HEK293 (cell line): ENCODE data around the gene RTN4.

Source experiments
- AEBP2 ChIP-seq: fragments of 450-650 bp; formaldehyde crosslinking; IDR thresholded peaks from 2 replicates; pipeline ENCODE4 v1.5.1; 2016; ENCODE audit warnings: missing biosample characterization, missing genetic modification characterization, borderline replicate concordance
- BCL11A ChIP-seq: fragments of 450-650 bp; formaldehyde crosslinking; IDR thresholded peaks from 2 replicates; pipeline ENCODE4 v1.5.1; 2016; ENCODE audit warnings: low read depth, missing biosample characterization, missing genetic modification characterization
- EGR2 ChIP-seq: fragments of 450-650 bp; formaldehyde crosslinking; IDR thresholded peaks from 2 replicates; pipeline ENCODE4 v1.5.1; 2016; ENCODE audit warnings: low read depth, missing biosample characterization, missing genetic modification characterization
- KLF10 ChIP-seq: fragments of 450-650 bp; IDR thresholded peaks from 2 replicates; pipeline ENCODE4 v1.5.1; 2018; ENCODE audit warnings: missing biosample characterization, mild to moderate bottlenecking, missing genetic modification characterization
- KLF8 ChIP-seq: fragments of 450-650 bp; formaldehyde crosslinking; IDR thresholded peaks from 2 replicates; pipeline ENCODE4 v1.5.1; 2016; ENCODE audit warnings: missing biosample characterization, missing genetic modification characterization
- PBX3 ChIP-seq: sonication (generic); formaldehyde crosslinking; IDR thresholded peaks from 2 replicates; pipeline ENCODE4 v1.8.1; 2022; ENCODE audit warnings: mild to moderate bottlenecking, moderate library complexity, missing genetic modification reagents
- PRDM1 ChIP-seq: fragments of 450-650 bp; formaldehyde crosslinking; IDR thresholded peaks from 2 replicates; pipeline ENCODE4; 2016; ENCODE audit warnings: missing biosample characterization, missing genetic modification characterization
- SP3 ChIP-seq: fragments of 450-650 bp; formaldehyde crosslinking; IDR thresholded peaks from 2 replicates; pipeline ENCODE4 v1.5.1; 2016; ENCODE audit warnings: missing biosample characterization, missing genetic modification characterization
- ZBTB21 ChIP-seq: fragments of 450-650 bp; formaldehyde crosslinking; IDR thresholded peaks from 2 replicates; pipeline ENCODE4 v1.5.1; 2017; ENCODE audit warnings: missing biosample characterization, missing genetic modification characterization
- ZBTB6 ChIP-seq: fragments of 450-650 bp; formaldehyde crosslinking; IDR thresholded peaks from 2 replicates; pipeline ENCODE4 v1.5.1; 2017; ENCODE audit warnings: missing biosample characterization, missing genetic modification characterization
- ZFP69B ChIP-seq: fragments of 450-650 bp; formaldehyde crosslinking; IDR thresholded peaks from 2 replicates; pipeline ENCODE4 v1.5.1; 2016; ENCODE audit warnings: missing biosample characterization, missing genetic modification characterization
- ZIC2 ChIP-seq: fragments of 450-650 bp; formaldehyde crosslinking; IDR thresholded peaks from 2 replicates; pipeline ENCODE4 v1.5.1; 2016; ENCODE audit warnings: missing biosample characterization, missing genetic modification characterization
- ZNF132 ChIP-seq: fragments of 450-650 bp; formaldehyde crosslinking; IDR thresholded peaks from 2 replicates; pipeline ENCODE4 v1.5.1; 2017; ENCODE audit warnings: missing biosample characterization, missing genetic modification characterization, borderline replicate concordance
- ZNF133 ChIP-seq: fragments of 450-650 bp; formaldehyde crosslinking; IDR thresholded peaks from 2 replicates; pipeline ENCODE4 v1.5.1; 2016; ENCODE audit warnings: missing biosample characterization, missing genetic modification characterization
- ZNF138 ChIP-seq: fragments of 450-650 bp; formaldehyde crosslinking; IDR thresholded peaks from 2 replicates; pipeline ENCODE4 v1.5.1; 2016; ENCODE audit warnings: missing biosample characterization, missing genetic modification characterization, borderline replicate concordance
- ZNF155 ChIP-seq: fragments of 450-650 bp; formaldehyde crosslinking; IDR thresholded peaks from 2 replicates; pipeline ENCODE4 v1.5.1; 2016; ENCODE audit warnings: missing biosample characterization, missing genetic modification characterization
- ZNF174 ChIP-seq: fragments of 450-650 bp; formaldehyde crosslinking; IDR thresholded peaks from 2 replicates; pipeline ENCODE4 v1.5.0; 2017; ENCODE audit warnings: missing biosample characterization, mild to moderate bottlenecking, missing genetic modification characterization
- ZNF19 ChIP-seq: fragments of 450-650 bp; formaldehyde crosslinking; IDR thresholded peaks from 2 replicates; pipeline ENCODE4; 2016; ENCODE audit warnings: missing biosample characterization, missing genetic modification characterization, low read depth
- ZNF202 ChIP-seq: fragments of 450-650 bp; formaldehyde crosslinking; IDR thresholded peaks from 2 replicates; pipeline ENCODE4 v1.5.1; 2016; ENCODE audit warnings: missing biosample characterization, missing genetic modification characterization, borderline replicate concordance
- ZNF23 ChIP-seq: fragments of 450-650 bp; formaldehyde crosslinking; IDR thresholded peaks from 2 replicates; pipeline ENCODE4 v1.5.1; 2016; ENCODE audit warnings: missing biosample characterization, missing genetic modification characterization, borderline replicate concordance
- ZNF302 ChIP-seq: fragments of 450-650 bp; formaldehyde crosslinking; IDR thresholded peaks from 2 replicates; pipeline ENCODE4 v1.5.1; 2016; ENCODE audit warnings: missing biosample characterization, missing genetic modification characterization, low read depth
- ZNF473 ChIP-seq: fragments of 450-650 bp; formaldehyde crosslinking; IDR thresholded peaks from 2 replicates; pipeline ENCODE4 v1.5.1; 2017; ENCODE audit warnings: missing biosample characterization, missing genetic modification characterization
- ZNF48 ChIP-seq: fragments of 450-650 bp; formaldehyde crosslinking; IDR thresholded peaks from 2 replicates; pipeline ENCODE4 v1.5.1; 2016; ENCODE audit warnings: missing biosample characterization, missing genetic modification characterization
- ZNF518A ChIP-seq: fragments of 450-650 bp; formaldehyde crosslinking; conservative IDR thresholded peaks from 2 replicates; pipeline ENCODE4 v1.5.1; 2016; ENCODE audit warnings: low read depth, missing biosample characterization, missing genetic modification characterization
- ZNF530 ChIP-seq: fragments of 450-650 bp; formaldehyde crosslinking; IDR thresholded peaks from 2 replicates; pipeline ENCODE4 v1.5.1; 2016; ENCODE audit warnings: low read depth, missing biosample characterization, missing genetic modification characterization
- ZNF558 ChIP-seq: fragments of 450-650 bp; formaldehyde crosslinking; IDR thresholded peaks from 2 replicates; pipeline ENCODE4 v1.5.1; 2016; ENCODE audit warnings: missing biosample characterization, missing genetic modification characterization
- ZNF596 ChIP-seq: fragments of 450-650 bp; IDR thresholded peaks from 2 replicates; pipeline ENCODE4 v1.5.0; 2018; ENCODE audit warnings: missing biosample characterization, mild to moderate bottlenecking, missing genetic modification characterization, moderate library complexity
- ZNF610 ChIP-seq: fragments of 450-650 bp; formaldehyde crosslinking; IDR thresholded peaks from 2 replicates; pipeline ENCODE4 v1.5.1; 2016; ENCODE audit warnings: missing biosample characterization, missing genetic modification characterization, borderline replicate concordance
- ZNF621 ChIP-seq: fragments of 450-650 bp; formaldehyde crosslinking; IDR thresholded peaks from 2 replicates; pipeline ENCODE4 v1.5.1; 2017; ENCODE audit warnings: missing biosample characterization, missing genetic modification characterization
- ZNF623 ChIP-seq: fragments of 450-650 bp; formaldehyde crosslinking; IDR thresholded peaks from 2 replicates; pipeline ENCODE4 v1.5.1; 2016; ENCODE audit warnings: missing biosample characterization, missing genetic modification characterization
- ZNF747 ChIP-seq: fragments of 450-650 bp; formaldehyde crosslinking; IDR thresholded peaks from 2 replicates; pipeline ENCODE4 v1.5.1; 2016; ENCODE audit warnings: missing biosample characterization, missing genetic modification characterization
- ZNF768 ChIP-seq: fragments of 450-650 bp; formaldehyde crosslinking; IDR thresholded peaks from 2 replicates; pipeline ENCODE4 v1.5.1; 2018; ENCODE audit warnings: missing biosample characterization, mild to moderate bottlenecking, missing genetic modification characterization

The RTN4 gene

GRCh38 chr2:55051026-55051866 lies 995 bp upstream of the RTN4 start (continued):
- TF ChIP-seq ZNF518A (tag by site-specific recombination) (no peak), ZNF202 (tag by site-specific recombination) (no peak), SP3 (tag by site-specific recombination) (no peak), ZNF302 (tag by site-specific recombination) (no peak), ZNF768 (tag by site-specific recombination) (no peak), ZFP69B (tag by site-specific recombination) (0 out of 2 replicates have a peak, but pooled peaks have one; percentile 36), ZBTB21 (tag by site-specific recombination) (0 out of 2 replicates have a peak, but pooled peaks have one; percentile 12), ZNF623 (tag by site-specific recombination) (no peak; the same call in 1 of the 2 replicates), ZNF133 (tag by site-specific recombination) (no peak), BCL11A (tag by site-specific recombination) (peak; percentile 38; the same call in 1 of the 2 replicates), ZNF473 (no peak), ZNF23 (tag by site-specific recombination) (no peak), ZNF621 (tag by site-specific recombination) (no peak), ZBTB6 (no peak), ZNF155 (tag by site-specific recombination) (no peak), ZNF132 (no peak), ZNF596 (tag by site-specific recombination) (no peak; the same call in 1 of the 2 replicates), ZNF530 (tag by site-specific recombination) (no peak), AEBP2 (no peak), PRDM1 (tag by site-specific recombination) (peak; percentile 90), ZNF174 (tag by site-specific recombination) (no peak), ZNF48 (no peak), EGR2 (tag by site-specific recombination) (no peak), KLF10 (tag by site-specific recombination) (peak; percentile 33; the same call in 1 of the 2 replicates), PBX3 (CRISPR knock-in tag) (no peak), ZIC2 (no peak), ZNF747 (tag by site-specific recombination) (no peak), ZNF558 (tag by site-specific recombination) (no peak), KLF8 (tag by site-specific recombination) (no peak), ZNF138 (tag by site-specific recombination) (no peak), ZNF610 (tag by site-specific recombination) (no peak), ZNF19 (no peak)
